HEK293 (cell line): ENCODE results near the gene RNF181.
"Not testable (repeated sequence)": the region's sequence is repeated elsewhere in the genome, so short reads cannot be mapped to it uniquely, and the experiment has no call there.

Source experiments
- CTCF ChIA-PET: fragments of 350-600 bp; formaldehyde crosslinking; extraction: SDS; loops from one replicate; lab custom pipeline; 2021; ENCODE audit warnings: antibody characterized with exemption; lab: Yijun Ruan, JAX
- POLR2A ChIA-PET: fragments of 300-600 bp; formaldehyde crosslinking; extraction: SDS; loops from one replicate; lab custom pipeline; 2020; ENCODE audit warnings: antibody characterized with exemption, inconsistent platforms; lab: Yijun Ruan, JAX
- H3K27ac ChIP-seq: fragments of 200-500 bp; sonication (Bioruptor generic); 2 replicates; pipeline ENCODE4 v1.5.1; 2014; ENCODE audit warnings: low read depth, low read length, control low read depth, inconsistent platforms; ENCODE audit errors: extremely low read depth
- H3K36me3 ChIP-seq, 2 experiments: fragments of 200-500 bp in 1 of 2; sonication (Bioruptor generic) in 1 of 2; 1 replicate in 1 of 2; 2 replicates in 1 of 2; pipeline ENCODE4 v1.5.1; 2014 to 2017; ENCODE audit warnings: inconsistent platforms in 2 of 2, low read length in 2 of 2; ENCODE audit not compliant: control insufficient read depth in 2 of 2, insufficient read depth in 1 of 2
- H3K4me1 ChIP-seq: fragments of 200-500 bp; sonication (Bioruptor generic); 2 replicates; pipeline ENCODE4 v1.5.1; 2014; ENCODE audit warnings: mild to moderate bottlenecking, low read length, inconsistent platforms; ENCODE audit not compliant: control insufficient read depth, insufficient read depth
- H3K4me3 ChIP-seq: 2 replicates; pipeline ENCODE4 v1.5.1; 2011; ENCODE audit warnings: low read depth, mild to moderate bottlenecking, control low read depth, low read length, moderate library complexity
- H3K9me3 ChIP-seq: fragments of 200-500 bp; sonication (Bioruptor generic); 2 replicates; pipeline ENCODE4 v1.5.1; 2014; ENCODE audit warnings: low read depth, low read length, inconsistent platforms; ENCODE audit not compliant: control insufficient read depth, insufficient read depth
- ATF2 ChIP-seq: fragments of 450-650 bp; formaldehyde crosslinking; IDR thresholded peaks from 2 replicates; pipeline ENCODE4 v1.5.1; 2016; ENCODE audit warnings: missing biosample characterization, missing genetic modification characterization, low read depth
- GLIS1 ChIP-seq: fragments of 450-650 bp; formaldehyde crosslinking; IDR thresholded peaks from 2 replicates; pipeline ENCODE4 v1.5.1; 2016; ENCODE audit warnings: missing biosample characterization, missing genetic modification characterization
- MYNN ChIP-seq: fragments of 450-650 bp; formaldehyde crosslinking; IDR thresholded peaks from 2 replicates; pipeline ENCODE4 v1.5.1; 2016; ENCODE audit warnings: missing biosample characterization, missing genetic modification characterization, borderline replicate concordance
- PRDM1 ChIP-seq: fragments of 450-650 bp; formaldehyde crosslinking; IDR thresholded peaks from 2 replicates; pipeline ENCODE4; 2016; ENCODE audit warnings: missing biosample characterization, missing genetic modification characterization
- PRDM10 ChIP-seq: fragments of 450-650 bp; formaldehyde crosslinking; IDR thresholded peaks from 2 replicates; pipeline ENCODE4 v1.5.1; 2016; ENCODE audit warnings: missing biosample characterization, missing genetic modification characterization
- PRDM6 ChIP-seq: fragments of 450-650 bp; formaldehyde crosslinking; IDR thresholded peaks from 2 replicates; pipeline ENCODE4 v1.5.1; 2017; ENCODE audit warnings: missing biosample characterization, missing genetic modification characterization
- SCRT1 ChIP-seq: fragments of 450-650 bp; formaldehyde crosslinking; IDR thresholded peaks from 2 replicates; pipeline ENCODE4 v1.5.1; 2016; ENCODE audit warnings: missing biosample characterization, missing genetic modification characterization, borderline replicate concordance
- SCRT2 ChIP-seq: fragments of 450-650 bp; formaldehyde crosslinking; IDR thresholded peaks from 2 replicates; pipeline ENCODE4 v1.5.1; 2016; ENCODE audit warnings: missing biosample characterization, missing genetic modification characterization
- YY2 ChIP-seq: fragments of 450-650 bp; formaldehyde crosslinking; IDR thresholded peaks from 2 replicates; pipeline ENCODE4 v1.5.1; 2016; ENCODE audit warnings: missing biosample characterization, missing genetic modification characterization
- ZFP41 ChIP-seq: fragments of 450-650 bp; formaldehyde crosslinking; IDR thresholded peaks from 2 replicates; pipeline ENCODE4 v1.5.1; 2016; ENCODE audit warnings: missing biosample characterization, missing genetic modification characterization, borderline replicate concordance
- ZNF121 ChIP-seq: fragments of 450-650 bp; formaldehyde crosslinking; IDR thresholded peaks from 2 replicates; pipeline ENCODE4 v1.5.1; 2016; ENCODE audit warnings: missing biosample characterization, missing genetic modification characterization
- ZNF24 ChIP-seq: fragments of 450-650 bp; formaldehyde crosslinking; IDR thresholded peaks from 2 replicates; pipeline ENCODE4 v1.5.1; 2016; ENCODE audit warnings: missing biosample characterization, missing genetic modification characterization
- ZNF558 ChIP-seq: fragments of 450-650 bp; formaldehyde crosslinking; IDR thresholded peaks from 2 replicates; pipeline ENCODE4 v1.5.1; 2016; ENCODE audit warnings: missing biosample characterization, missing genetic modification characterization
- ZNF560 ChIP-seq: fragments of 450-650 bp; formaldehyde crosslinking; IDR thresholded peaks from 2 replicates; pipeline ENCODE4 v1.5.1; 2017; ENCODE audit warnings: missing biosample characterization, missing genetic modification characterization, borderline replicate concordance
- ZNF580 ChIP-seq: fragments of 450-650 bp; formaldehyde crosslinking; IDR thresholded peaks from 2 replicates; pipeline ENCODE4 v1.5.1; 2016; ENCODE audit warnings: missing biosample characterization, missing genetic modification characterization
- ZSCAN30 ChIP-seq: fragments of 450-650 bp; IDR thresholded peaks from 2 replicates; pipeline ENCODE4 v1.5.1; 2018; ENCODE audit warnings: missing biosample characterization, mild to moderate bottlenecking, missing genetic modification characterization, moderate library complexity
- ZXDB ChIP-seq: fragments of 450-650 bp; formaldehyde crosslinking; IDR thresholded peaks from 2 replicates; pipeline ENCODE4 v1.5.1; 2016; ENCODE audit warnings: missing biosample characterization, missing genetic modification characterization

Gene RNF181

GRCh38 chr2:85604133-85604444, 8.5 kb downstream of the RNF181 start:
- H3K36me3 ChIP-seq, result peaks cover 3 to 33% of the 10 kb centered on the region in 2 experiments
- POLR2A ChIA-PET, result interaction anchor here (1.3 to 4.7 kb wide), 7 partner anchors 8 to 65 kb away, joined by 4 to 43 read pairs (median 14); partner anchors contain the start of genes C2orf68, GGCX, MAT2A and RNF181
- TF ChIP-seq SCRT2 (tag by site-specific recombination) (peak; percentile 98), SCRT1 (tag by site-specific recombination) (peak; percentile 86), PRDM1 (peak; percentile 51; the same call in 1 of the 2 replicates)
- H3K4me3 ChIP-seq, H3K27ac ChIP-seq, H3K4me1 ChIP-seq, H3K9me3 ChIP-seq: not testable (repeated sequence)
- CTCF ChIA-PET, result interaction anchor here (0.6 to 1.1 kb wide), 2 partner anchors 24 to 36 kb away, joined by 3 read pairs; no protein-coding TSS in a partner anchor

GRCh38 chr2:85604568-85605339, 9.2 kb downstream of the RNF181 start:
- POLR2A ChIA-PET, result interaction anchor here (0.7 to 4.7 kb wide), 7 partner anchors 9 to 65 kb away, joined by 3 to 43 read pairs (median 6); partner anchors contain the start of genes GGCX, RNF181 and USP39
- H3K4me1 ChIP-seq, result peaks cover 9% of the 10 kb centered on the region
- peaks cover 3 to 32% of the 10 kb centered on the region in 2 experiments; a peak in 2 of 3 replicates for H3K36me3 ChIP-seq
- TF ChIP-seq ZNF24 (tag by site-specific recombination) (no peak), ZFP41 (no peak), ZNF560 (no peak), ZXDB (tag by site-specific recombination) (no peak), ZSCAN30 (no peak), ZNF121 (no peak)
- TF ChIP-seq, all 188 proteins: peak for 0
- H3K27ac ChIP-seq, result no peak overlapping the region
- CTCF ChIA-PET, result interaction anchor here (1.3 kb wide), 2 partner anchors 8 to 10 kb away, joined by 3 to 5 read pairs; no protein-coding TSS in a partner anchor
- H3K4me3 ChIP-seq, result no peak overlapping the region
- H3K9me3 ChIP-seq, result no peaks in the 10 kb centered on the region

- POLR2A ChIA-PET, result interaction anchor here (0.9 to 4.7 kb wide), 8 partner anchors 10 to 67 kb away, joined by 3 to 43 read pairs (median 5); partner anchors contain the start of genes GGCX, MAT2A, RNF181 and USP39
- H3K4me3 ChIP-seq, result no peak overlapping the region
- no peaks in the 10 kb centered on the region for H3K9me3 ChIP-seq
- peaks cover 9% of the 10 kb centered on the region for H3K4me1 ChIP-seq
- peaks cover 8 to 32% of the 10 kb centered on the region in 2 experiments; a peak in 2 of 3 replicates for H3K36me3 ChIP-seq
- TF ChIP-seq YY2, result no peak
- TF ChIP-seq ZNF558 (tag by site-specific recombination), result no peak
- TF ChIP-seq ZNF580, result no peak
- TF ChIP-seq MYNN (tag by site-specific recombination), result peak; percentile 52; the same call in 1 of the 2 replicates
- TF ChIP-seq PRDM6, result 0 out of 2 replicates have a peak, but pooled peaks have one; percentile 36
- TF ChIP-seq ATF2 (tag by site-specific recombination), result peak; percentile 69; the same call in 1 of the 2 replicates
- TF ChIP-seq GLIS1, result peak; percentile 9; the same call in 1 of the 2 replicates
- peak; percentile 65; the same call in 1 of the 2 replicates for TF ChIP-seq PRDM10
- H3K27ac ChIP-seq, result no peak overlapping the region
- CTCF ChIA-PET, result interaction anchor here (0.6 to 1.3 kb wide), 4 partner anchors 9 to 186 kb away, joined by 3 to 5 read pairs (median 4); no protein-coding TSS in a partner anchor
Measured at GRCh38 chr2:85605406-85606115, 10.0 kb downstream of the RNF181 start.
